Spleen (tissue), 13 donors: Measurements from ENCODE around the gene GRP. TPM values are rescaled to one million over a fixed set of nuclear protein-coding genes. Genes with fewer than 3 reads are reported as not detected.

Experiments
- DNase-seq: peaks from one replicate; pipeline ENCODE4 v3.0.0-alpha.2; 2020
- H3K27ac ChIP-seq, 8 donors: fragments of 200-600 bp; sonication (generic) in 7 of 8; 1 replicate in 4 of 8; 2 replicates in 4 of 8; pipeline versions ENCODE4 v1.5.0 to v1.8.0; 2016 to 2021; ENCODE audit warnings: inconsistent platforms in 4 of 8, mild to moderate bottlenecking in 4 of 8, moderate library complexity in 1 of 8
- H3K27me3 ChIP-seq, 7 donors: fragments of 200-600 bp; sonication (generic) in 6 of 7; replicated peaks in 1 of 7; 1 replicate in 4 of 7; 2 replicates in 3 of 7; pipeline versions ENCODE4 v1.5.0 to v1.8.0; 2016 to 2021; ENCODE audit warnings: inconsistent platforms in 3 of 7, mild to moderate bottlenecking in 1 of 7
- H3K36me3 ChIP-seq, 6 donors: fragments of 200-600 bp; sonication (generic) in 5 of 6; 1 replicate in 4 of 6; 2 replicates in 2 of 6; pipeline versions ENCODE4 v1.5.0 to v1.8.0; 2016 to 2021; ENCODE audit warnings: inconsistent platforms in 2 of 6
- H3K4me1 ChIP-seq, 6 donors: fragments of 200-600 bp; sonication (generic) in 5 of 6; 1 replicate in 3 of 6; 2 replicates in 3 of 6; pipeline versions ENCODE4 v1.5.0 to v1.8.0; 2016 to 2021; ENCODE audit warnings: inconsistent platforms in 3 of 6
- H3K4me3 ChIP-seq, 8 donors: fragments of 200-600 bp; sonication (generic) in 7 of 8; 1 replicate in 4 of 8; 2 replicates in 4 of 8; pipeline versions ENCODE4 v1.5.0 to v1.8.0; 2016 to 2021; ENCODE audit warnings: inconsistent platforms in 4 of 8, mild to moderate bottlenecking in 4 of 8, moderate library complexity in 2 of 8
- H3K9me3 ChIP-seq, 8 donors: fragments of 200-600 bp; sonication (generic) in 7 of 8; 1 replicate in 4 of 8; 2 replicates in 4 of 8; pipeline versions ENCODE4 v1.5.0 to v1.8.0; 2016 to 2021; ENCODE audit warnings: inconsistent platforms in 4 of 8
- POLR2A ChIP-seq, 3 donors: fragments of 450-650 bp; IDR thresholded peaks; one replicate each; pipeline ENCODE4 v1.5.1; 2017; ENCODE audit warnings: antibody characterized with exemption in 3 of 3, mild to moderate bottlenecking in 1 of 3
- POLR2AphosphoS5 ChIP-seq, 3 donors: sonication (generic); formaldehyde crosslinking; IDR thresholded peaks; one replicate each; pipeline ENCODE4 v1.5.1; 2017; ENCODE audit warnings: antibody characterized with exemption in 3 of 3
- WGBS, 5 donors: extraction: QIAGEN DNeasy Blood & Tissue Kit in 3 of 5; methylation state at CpG; one replicate each; pipeline versions ENCODE4 v1.1.5 to v1.1.7; 2013 to 2018; 5-methylcytosine and 5-hydroxymethylcytosine counted together
- intact Hi-C: fragments of 100-400 bp; cut with DNase I; formaldehyde crosslinking; loops from one replicate; pipeline ENCODE4 v1.15.0; 2023; ENCODE audit warnings: low total_unique reads
- long read RNA-seq, 2 donors: transcript quantifications; one replicate each; lab custom pipeline, GENCODE V29; 2026
- polyA plus RNA-seq, 3 donors: library from polyadenylated mRNA; stranded (reverse); fragments of 200-250 nt; gene quantifications; one replicate each; pipeline ENCODE4 v1.2.1, GENCODE V29; 2013
- total RNA-seq, 7 donors: library from RNA; depleted of rRNA in 3 of 7; stranded (reverse); fragments of >200 nt in 3 of 7; fragmentation: NEBNext Ultra II Directional in 4 of 7; extraction: Animal tissue kit (Norgen Biotek cat#: 25700) in 4 of 7; gene quantifications; one replicate each; pipeline versions ENCODE4 v1.1.0 to v1.2.1, GENCODE V29; 2016 to 2021
- TF ChIP-seq, protein P1 (sequence below), 11 experiments: fragments of 200-600 bp in 7 of 11; fragments of 450-650 bp in 4 of 11; sonication (generic) in 4 of 11; IDR thresholded peaks in 8 of 11; conservative IDR thresholded peaks in 3 of 11; 1 replicate in 7 of 11; 2 replicates in 4 of 11; pipeline versions ENCODE4 v1.4.0 to v1.8.0; 2016 to 2021; ENCODE audit warnings: antibody characterized with exemption in 11 of 11, inconsistent platforms in 4 of 11, mild to moderate bottlenecking in 1 of 11
- donor health status: healthy with polysubstance abuse.
- donor health status: DM: no; HTN: no; CAD: no; lungs with moderate emphysema.
- donor health status: DM: no; HTN: no; CAD: no.
- donor health status: Bipolar disorder and iron deficiency.
- donor health status: healthy.
- donor health status: DM: no; HTN: no; CAD: no.
- donor health status: DM: yes; HTN: yes; CAD: no.

GRP gene
- total RNA-seq (not detected), polyA plus RNA-seq (not detected)
- long read RNA-seq, donor 1: 0 reads
- long read RNA-seq, donor 2: 0 reads

GRCh38 chr18:59219672-59220163 lies at the start of gene GRP:
GRP (plus strand) TSS chr18:59220158; CDS start chr18:59220266, 108 bp downstream.
- Histone ChIP-seq H3K9me3 (no peaks in the 10 kb centered on the region), H3K4me3 (peak within 1 kb of the TSS in 1 of 8 donors; percentile 40), H3K4me1 (peaks cover 0 to 19% (median 16%) of the 10 kb centered on the region in 6 donors), H3K27me3 (peaks cover 0 to 88% (median 29%) of the 10 kb centered on the region in 7 donors), H3K27ac (no peak within 1 kb of the TSS), H3K36me3 (no peaks in the 10 kb centered on the region)
- no peak for TF ChIP-seq POLR2AphosphoS5 (IDR thresholded peaks at IDR 0.05)
- TF ChIP-seq, protein P1, sequence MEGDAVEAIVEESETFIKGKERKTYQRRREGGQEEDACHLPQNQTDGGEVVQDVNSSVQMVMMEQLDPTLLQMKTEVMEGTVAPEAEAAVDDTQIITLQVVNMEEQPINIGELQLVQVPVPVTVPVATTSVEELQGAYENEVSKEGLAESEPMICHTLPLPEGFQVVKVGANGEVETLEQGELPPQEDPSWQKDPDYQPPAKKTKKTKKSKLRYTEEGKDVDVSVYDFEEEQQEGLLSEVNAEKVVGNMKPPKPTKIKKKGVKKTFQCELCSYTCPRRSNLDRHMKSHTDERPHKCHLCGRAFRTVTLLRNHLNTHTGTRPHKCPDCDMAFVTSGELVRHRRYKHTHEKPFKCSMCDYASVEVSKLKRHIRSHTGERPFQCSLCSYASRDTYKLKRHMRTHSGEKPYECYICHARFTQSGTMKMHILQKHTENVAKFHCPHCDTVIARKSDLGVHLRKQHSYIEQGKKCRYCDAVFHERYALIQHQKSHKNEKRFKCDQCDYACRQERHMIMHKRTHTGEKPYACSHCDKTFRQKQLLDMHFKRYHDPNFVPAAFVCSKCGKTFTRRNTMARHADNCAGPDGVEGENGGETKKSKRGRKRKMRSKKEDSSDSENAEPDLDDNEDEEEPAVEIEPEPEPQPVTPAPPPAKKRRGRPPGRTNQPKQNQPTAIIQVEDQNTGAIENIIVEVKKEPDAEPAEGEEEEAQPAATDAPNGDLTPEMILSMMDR (IDR thresholded peaks at IDR 0.05 in 8 of 11, conservative IDR thresholded peaks at IDR 0.05 in 3 of 11): no peak
- TF ChIP-seq POLR2A (IDR thresholded peaks at IDR 0.05): no peak
- WGBS, 5 donors: 4 to 6% (median 4%) methylated on average over 24 to 29 of the region's 29 CpGs
- DNase-seq: no peak
- intact Hi-C loops: no loop called here

- TF ChIP-seq, protein P1 (IDR thresholded peaks at IDR 0.05 in 8 of 11, conservative IDR thresholded peaks at IDR 0.05 in 3 of 11): no peak
- TF ChIP-seq POLR2A (IDR thresholded peaks at IDR 0.05): no peak
- no peak for TF ChIP-seq POLR2AphosphoS5 (IDR thresholded peaks at IDR 0.05)
- H3K27me3 ChIP-seq: peaks cover 0 to 6% (median 0%) of the 10 kb centered on the region in 7 donors
- peaks cover 0 to 50% (median 37%) of the 10 kb centered on the region in 8 donors for H3K9me3 ChIP-seq
- H3K27ac ChIP-seq: no peak overlapping the region
- no peaks in the 10 kb centered on the region for H3K4me1 ChIP-seq
- intact Hi-C loops: no loop called here
- 78 to 88% (median 84%) methylated on average over 2 of the region's 2 CpGs for WGBS, 5 donors
- H3K36me3 ChIP-seq: no peaks in the 10 kb centered on the region
- DNase-seq: no peak
- no peak overlapping the region for H3K4me3 ChIP-seq
These were observed 47.2 kb upstream of the GRP start for GRCh38 chr18:59172664-59173249.

GRCh38 chr18:59177485-59177884 lies 42.5 kb upstream of the GRP start:
- intact Hi-C loops: no loop called here
- Histone ChIP-seq H3K27ac (no peak overlapping the region), H3K4me1 (no peaks in the 10 kb centered on the region), H3K27me3 (peaks cover 0 to 12% (median 0%) of the 10 kb centered on the region in 7 donors), H3K9me3 (peaks cover 0 to 31% (median 20%) of the 10 kb centered on the region in 8 donors), H3K36me3 (no peaks in the 10 kb centered on the region), H3K4me3 (no peak overlapping the region)
- DNase-seq: no peak
- TF ChIP-seq, protein P1 (IDR thresholded peaks at IDR 0.05 in 8 of 11, conservative IDR thresholded peaks at IDR 0.05 in 3 of 11): no peak
- TF ChIP-seq POLR2AphosphoS5 (IDR thresholded peaks at IDR 0.05) (no peak), POLR2A (IDR thresholded peaks at IDR 0.05) (no peak)
- 91 to 96% (median 93%) methylated on average over 4 of the region's 4 CpGs for WGBS, 5 donors

GRCh38 chr18:59180150-59180845 lies 39.7 kb upstream of the GRP start:
- H3K4me1 ChIP-seq: no peaks in the 10 kb centered on the region
- H3K27me3 ChIP-seq: peaks cover 0 to 25% (median 0%) of the 10 kb centered on the region in 7 donors
- DNase-seq: no peak
- no peak overlapping the region for H3K27ac ChIP-seq
- no peaks in the 10 kb centered on the region for H3K36me3 ChIP-seq
- H3K4me3 ChIP-seq: no peak overlapping the region
- TF ChIP-seq, protein P1 (IDR thresholded peaks at IDR 0.05 in 8 of 11, conservative IDR thresholded peaks at IDR 0.05 in 3 of 11): no peak
- no peak for TF ChIP-seq POLR2AphosphoS5 (IDR thresholded peaks at IDR 0.05)
- no peak for TF ChIP-seq POLR2A (IDR thresholded peaks at IDR 0.05)
- WGBS, 5 donors: 59 to 78% (median 64%) methylated on average over 9 of the region's 9 CpGs
- intact Hi-C loops: no loop called here
- H3K9me3 ChIP-seq: peaks cover 0 to 3% (median 0%) of the 10 kb centered on the region in 8 donors
